Suprapubic skin (tissue), 4 donors: Measurements from ENCODE around the gene COQ8A. TPM values are rescaled to one million over a fixed set of nuclear protein-coding genes. Genes with fewer than 3 reads are reported as not detected.

Experiments
- DNase-seq, 2 donors: peaks; one replicate each; pipeline ENCODE4 v3.0.0-alpha.2; 2019; ENCODE audit warnings: low spot score in 2 of 2
- H3K27ac ChIP-seq: fragments of 200-600 bp; sonication (generic); one replicate; pipeline ENCODE4 v1.5.1; 2019
- H3K27me3 ChIP-seq: fragments of 200-600 bp; sonication (generic); one replicate; pipeline ENCODE4 v1.5.1; 2019
- H3K36me3 ChIP-seq: fragments of 200-600 bp; sonication (generic); one replicate; pipeline ENCODE4 v1.5.1; 2019
- H3K4me1 ChIP-seq: fragments of 200-600 bp; sonication (generic); one replicate; pipeline ENCODE4 v1.5.1; 2019
- H3K4me3 ChIP-seq: fragments of 200-600 bp; sonication (generic); one replicate; pipeline ENCODE4 v1.5.1; 2019; ENCODE audit warnings: mild to moderate bottlenecking
- H3K9me3 ChIP-seq: fragments of 200-600 bp; sonication (generic); one replicate; pipeline ENCODE4 v1.5.1; 2019
- EP300 ChIP-seq: sonication (generic); formaldehyde crosslinking; IDR thresholded peaks from one replicate; pipeline ENCODE4 v1.6.1; 2017; ENCODE audit warnings: antibody characterized with exemption
- POLR2A ChIP-seq, 2 donors: fragments of 450-650 bp; IDR thresholded peaks; one replicate each; pipeline ENCODE4 v1.6.1; 2017; ENCODE audit warnings: antibody characterized with exemption in 2 of 2, mild to moderate bottlenecking in 2 of 2, moderate library complexity in 2 of 2
- POLR2AphosphoS5 ChIP-seq, 3 donors: sonication (generic); formaldehyde crosslinking; IDR thresholded peaks; one replicate each; pipeline ENCODE4 v1.6.1; 2017; ENCODE audit warnings: antibody characterized with exemption in 3 of 3
- WGBS: methylation state at CpG from one replicate; pipeline ENCODE4 v1.1.5; 2018; 5-methylcytosine and 5-hydroxymethylcytosine counted together
- total RNA-seq, 4 donors: library from RNA; depleted of rRNA; stranded (reverse); fragments of >200 nt; gene quantifications; one replicate each; pipeline ENCODE4 v1.1.0, GENCODE V29; 2016
- TF ChIP-seq, protein P1 (sequence below), 2 donors: fragments of 200-600 bp in 1 of 2; fragments of 450-650 bp in 1 of 2; sonication (generic) in 1 of 2; IDR thresholded peaks; one replicate each; pipeline ENCODE4 v1.5.1; 2016 to 2019; ENCODE audit warnings: antibody characterized with exemption in 2 of 2, mild to moderate bottlenecking in 1 of 2, moderate library complexity in 1 of 2

Gene COQ8A
- total RNA-seq, 4 donors from 2014 or later, result 41.9 to 113 (median 59.8) TPM

DNA sequence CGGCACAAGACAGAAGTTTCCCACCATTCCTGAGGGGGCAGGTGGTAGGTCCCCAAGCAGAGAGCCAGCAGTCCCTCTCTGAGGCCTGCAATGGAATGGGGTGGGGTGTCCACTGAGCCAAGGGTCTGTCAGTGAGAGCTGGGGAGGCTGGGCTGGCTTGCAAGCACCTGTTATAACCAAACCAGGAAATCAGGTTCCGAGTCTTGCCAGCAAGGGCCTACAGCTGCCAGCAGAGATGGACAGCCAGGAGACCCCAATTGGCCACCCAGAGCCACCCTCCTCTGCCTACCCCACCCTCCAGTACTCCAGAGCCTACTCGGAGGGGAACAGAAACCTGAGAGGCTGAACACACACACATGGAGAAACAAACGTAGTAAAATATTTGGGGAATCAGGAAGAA, 37.5 kb upstream of the COQ8A start:
- H3K36me3 ChIP-seq, result peaks cover 17% of the 10 kb centered on the region
- no peak for TF ChIP-seq POLR2A (IDR thresholded peaks at IDR 0.05)
- no peak for TF ChIP-seq EP300
- TF ChIP-seq POLR2AphosphoS5 (IDR thresholded peaks at IDR 0.05), result no peak
- TF ChIP-seq, protein P1, sequence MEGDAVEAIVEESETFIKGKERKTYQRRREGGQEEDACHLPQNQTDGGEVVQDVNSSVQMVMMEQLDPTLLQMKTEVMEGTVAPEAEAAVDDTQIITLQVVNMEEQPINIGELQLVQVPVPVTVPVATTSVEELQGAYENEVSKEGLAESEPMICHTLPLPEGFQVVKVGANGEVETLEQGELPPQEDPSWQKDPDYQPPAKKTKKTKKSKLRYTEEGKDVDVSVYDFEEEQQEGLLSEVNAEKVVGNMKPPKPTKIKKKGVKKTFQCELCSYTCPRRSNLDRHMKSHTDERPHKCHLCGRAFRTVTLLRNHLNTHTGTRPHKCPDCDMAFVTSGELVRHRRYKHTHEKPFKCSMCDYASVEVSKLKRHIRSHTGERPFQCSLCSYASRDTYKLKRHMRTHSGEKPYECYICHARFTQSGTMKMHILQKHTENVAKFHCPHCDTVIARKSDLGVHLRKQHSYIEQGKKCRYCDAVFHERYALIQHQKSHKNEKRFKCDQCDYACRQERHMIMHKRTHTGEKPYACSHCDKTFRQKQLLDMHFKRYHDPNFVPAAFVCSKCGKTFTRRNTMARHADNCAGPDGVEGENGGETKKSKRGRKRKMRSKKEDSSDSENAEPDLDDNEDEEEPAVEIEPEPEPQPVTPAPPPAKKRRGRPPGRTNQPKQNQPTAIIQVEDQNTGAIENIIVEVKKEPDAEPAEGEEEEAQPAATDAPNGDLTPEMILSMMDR (IDR thresholded peaks at IDR 0.05), result no peak
- H3K27ac ChIP-seq, result no peak overlapping the region
- no peaks in the 10 kb centered on the region for H3K4me1 ChIP-seq
- H3K27me3 ChIP-seq, result no peaks in the 10 kb centered on the region
- WGBS, result 83% methylated on average over 3 of the region's 4 CpGs
- no peak overlapping the region for H3K4me3 ChIP-seq
- no peaks in the 10 kb centered on the region for H3K9me3 ChIP-seq
- peak in 1 of 2 donors; percentile 9 for DNase-seq

DNA sequence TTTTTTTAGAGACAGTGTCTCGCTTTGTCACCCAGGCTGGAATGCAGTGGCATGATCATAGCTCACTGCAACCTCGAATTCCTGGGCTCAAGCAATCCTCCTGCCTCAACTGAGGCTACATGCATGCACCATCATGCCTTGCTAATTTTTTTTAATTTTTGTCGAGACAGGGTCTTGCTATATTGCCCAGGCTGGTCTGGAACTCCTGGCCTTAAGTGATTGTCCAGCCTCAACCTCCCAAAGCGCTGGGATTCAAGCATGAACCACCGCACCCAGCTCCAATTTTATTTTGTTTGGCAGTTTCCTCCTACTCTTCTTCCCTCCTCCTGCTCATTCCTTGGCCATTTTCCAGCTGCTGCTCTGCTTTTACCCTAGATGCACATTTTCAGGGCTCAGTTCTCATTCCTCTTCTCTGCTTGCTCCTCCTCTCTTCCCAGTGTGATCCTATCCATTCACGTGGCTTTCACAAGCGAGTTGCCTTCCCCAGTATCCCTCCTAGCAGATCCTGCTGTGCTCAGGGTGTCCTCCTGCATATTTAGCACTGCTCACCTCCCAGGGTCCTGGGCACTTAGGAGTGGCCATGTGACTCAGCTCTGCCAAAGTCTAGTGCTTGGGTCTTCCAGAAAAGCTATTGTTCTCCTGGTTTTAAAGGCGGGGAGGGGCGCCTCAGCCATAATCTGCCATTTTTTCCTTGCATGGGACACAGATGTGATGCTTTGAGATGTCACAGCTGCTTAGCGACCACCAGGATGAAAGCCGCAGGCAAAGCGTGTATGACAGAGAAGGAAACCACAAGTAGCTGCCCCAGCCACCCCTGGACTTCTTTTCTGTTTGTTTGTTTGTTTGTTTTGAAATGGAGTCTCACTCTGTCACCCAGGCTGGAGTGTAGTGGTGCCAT, 36.0 kb upstream of the COQ8A start:
- Histone ChIP-seq H3K4me3 (no peak overlapping the region), H3K27me3 (no peaks in the 10 kb centered on the region), H3K36me3 (peaks cover 18% of the 10 kb centered on the region), H3K4me1 (no peaks in the 10 kb centered on the region), H3K27ac (no peak overlapping the region), H3K9me3 (no peaks in the 10 kb centered on the region)
- 52% methylated on average over 12 of the region's 12 CpGs for WGBS
- DNase-seq, result no peak
- TF ChIP-seq, protein P1 (IDR thresholded peaks at IDR 0.05), result no peak
- TF ChIP-seq POLR2A (IDR thresholded peaks at IDR 0.05), result no peak
- no peak for TF ChIP-seq EP300
- no peak for TF ChIP-seq POLR2AphosphoS5 (IDR thresholded peaks at IDR 0.05)

DNA sequence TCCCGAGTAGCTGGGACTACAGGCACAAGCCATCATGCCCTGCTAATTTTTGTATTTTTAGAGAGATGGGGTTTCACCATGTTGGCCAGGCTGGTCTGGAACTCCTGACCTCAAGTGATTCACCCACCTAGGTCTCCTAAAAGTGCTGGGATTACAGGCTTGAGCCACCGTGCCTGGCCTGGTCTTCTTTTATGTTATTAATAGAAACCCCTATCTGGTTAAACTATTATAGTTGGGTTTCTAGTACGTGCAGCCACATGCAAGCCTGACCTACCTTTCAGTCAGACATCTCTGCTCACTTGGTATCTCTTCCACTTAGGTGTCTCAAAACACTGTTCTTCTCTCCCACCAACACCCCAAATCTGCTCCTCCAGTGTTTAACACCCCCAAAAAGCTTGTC, 35.3 kb upstream of the COQ8A start:
- no peaks in the 10 kb centered on the region for H3K9me3 ChIP-seq
- TF ChIP-seq, protein P1 (IDR thresholded peaks at IDR 0.05), result no peak
- TF ChIP-seq POLR2AphosphoS5 (IDR thresholded peaks at IDR 0.05) (no peak), POLR2A (IDR thresholded peaks at IDR 0.05) (no peak), EP300 (no peak)
- WGBS, result 76% methylated on average over 3 of the region's 3 CpGs
- DNase-seq, result no peak
- H3K36me3 ChIP-seq, result peaks cover 12% of the 10 kb centered on the region
- no peaks in the 10 kb centered on the region for H3K4me1 ChIP-seq
- H3K4me3 ChIP-seq, result no peak overlapping the region
- H3K27me3 ChIP-seq, result no peaks in the 10 kb centered on the region
- H3K27ac ChIP-seq, result no peak overlapping the region

DNA sequence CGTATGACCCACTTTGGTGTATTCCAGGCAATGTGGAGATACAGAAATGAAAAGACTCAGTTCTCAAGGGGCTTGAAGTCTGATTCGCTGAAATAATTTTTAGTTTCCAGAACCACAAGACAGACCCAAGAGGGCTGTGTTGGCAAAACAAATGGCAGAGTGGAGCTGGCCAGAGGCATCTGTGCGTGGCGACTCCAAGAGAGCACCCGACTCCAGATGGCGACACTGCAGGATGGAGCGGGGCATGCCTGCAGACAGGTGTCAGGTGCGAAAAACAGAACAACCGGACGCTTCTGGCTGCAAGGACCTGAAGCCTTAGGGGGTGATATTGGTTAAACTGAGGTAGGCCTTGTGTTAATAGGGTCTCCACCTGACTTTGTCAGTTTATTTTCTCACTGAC, 31.7 kb upstream of the COQ8A start:
- Histone ChIP-seq H3K36me3 (peaks cover 4% of the 10 kb centered on the region), H3K9me3 (no peaks in the 10 kb centered on the region)
- WGBS, result 92% methylated on average over 10 of the region's 10 CpGs

DNA sequence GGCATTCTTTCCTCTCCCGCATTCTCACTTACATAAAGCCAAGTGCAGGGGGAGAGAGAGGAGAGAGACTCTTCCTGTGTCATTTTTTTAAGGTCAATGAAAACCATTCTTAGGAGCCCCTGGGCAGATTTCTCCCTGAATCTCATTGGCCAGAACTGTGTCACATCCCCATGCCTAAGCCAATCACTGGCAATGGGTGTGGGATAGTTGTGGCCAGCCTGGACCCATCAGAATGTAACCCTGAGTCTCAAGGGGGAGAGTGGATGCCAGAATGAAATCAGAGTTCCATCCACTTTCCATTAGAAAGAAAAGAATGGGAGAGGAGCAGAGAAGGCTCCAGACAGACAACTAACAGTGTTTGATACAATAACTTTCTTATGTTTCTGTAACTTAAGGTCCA, 31.2 kb upstream of the COQ8A start:
- WGBS, result 100% methylated on average over 1 of the region's 1 CpG
- no peaks in the 10 kb centered on the region for H3K27me3 ChIP-seq

More for the DNA sequence above, 31.7 kb upstream of the COQ8A start:
- Histone ChIP-seq H3K27me3 (no peaks in the 10 kb centered on the region), H3K4me3 (no peak overlapping the region), H3K27ac (no peak overlapping the region), H3K4me1 (no peaks in the 10 kb centered on the region)
- TF ChIP-seq, protein P1 (IDR thresholded peaks at IDR 0.05), result no peak
- TF ChIP-seq EP300 (no peak), POLR2AphosphoS5 (IDR thresholded peaks at IDR 0.05) (no peak), POLR2A (IDR thresholded peaks at IDR 0.05) (no peak)
- DNase-seq, result no peak

More for the DNA sequence above, 31.2 kb upstream of the COQ8A start:
- DNase-seq, result no peak
- Histone ChIP-seq H3K36me3 (peaks cover 4% of the 10 kb centered on the region), H3K9me3 (no peaks in the 10 kb centered on the region), H3K27ac (no peak overlapping the region), H3K4me1 (no peaks in the 10 kb centered on the region), H3K4me3 (no peak overlapping the region)
- TF ChIP-seq, protein P1 (IDR thresholded peaks at IDR 0.05), result no peak
- no peak for TF ChIP-seq EP300
- no peak for TF ChIP-seq POLR2A (IDR thresholded peaks at IDR 0.05)
- no peak for TF ChIP-seq POLR2AphosphoS5 (IDR thresholded peaks at IDR 0.05)
